Osteoblast (primary cell): ENCODE results near the gene PCGF6. TPM values are rescaled to one million over a fixed set of nuclear protein-coding genes. Genes with fewer than 3 reads are reported as not detected.
A peak's percentile ranks its signal among the peaks of the same experiment; 100 is the strongest.

Experiments used
- DNase-seq: peaks from one replicate; pipeline ENCODE4 v3.0.0; 2011; ENCODE audit warnings: low spot score, mixed read lengths; ENCODE audit not compliant: insufficient read length; ENCODE audit errors: missing footprints
- H2AFZ ChIP-seq: 2 replicates; pipeline ENCODE4 v1.6.0; 2011; ENCODE audit warnings: mild to moderate bottlenecking, low read length
- H3K27ac ChIP-seq: 2 replicates; pipeline ENCODE4 v1.5.1; 2011; ENCODE audit warnings: mild to moderate bottlenecking, low read depth, low read length, moderate library complexity
- H3K27me3 ChIP-seq: 2 replicates; pipeline ENCODE4 v1.6.0; 2012; ENCODE audit warnings: mild to moderate bottlenecking, control low read depth, inconsistent platforms, low read length, moderate library complexity; ENCODE audit not compliant: insufficient read depth
- H3K36me3 ChIP-seq: 2 replicates; pipeline ENCODE4 v1.5.1; 2011; ENCODE audit warnings: mild to moderate bottlenecking, low read length, control low read depth, moderate library complexity; ENCODE audit not compliant: insufficient read depth
- H3K4me1 ChIP-seq: 2 replicates; pipeline ENCODE4 v1.5.1; 2011; ENCODE audit warnings: mild to moderate bottlenecking, low read length, control low read depth, moderate library complexity; ENCODE audit not compliant: insufficient read depth
- H3K4me2 ChIP-seq: 2 replicates; pipeline ENCODE4 v1.6.0; 2011; ENCODE audit warnings: mild to moderate bottlenecking, low read length; ENCODE audit not compliant: insufficient read depth
- H3K4me3 ChIP-seq: fragments of 200-600 bp; sonication (generic); 3 replicates; pipeline ENCODE4 v1.5.1; 2012; ENCODE audit warnings: mild to moderate bottlenecking, low read length, inconsistent platforms; ENCODE audit not compliant: insufficient read depth
- H3K79me2 ChIP-seq: 2 replicates; pipeline ENCODE4 v1.6.0; 2012; ENCODE audit warnings: mild to moderate bottlenecking, low read length, control low read depth, inconsistent platforms; ENCODE audit not compliant: insufficient read depth
- H3K9me3 ChIP-seq: 2 replicates; pipeline ENCODE4 v1.5.1; 2011; ENCODE audit warnings: low read depth, low read length, control low read depth
- H4K20me1 ChIP-seq: 2 replicates; pipeline ENCODE4 v1.6.0; 2012; ENCODE audit warnings: mild to moderate bottlenecking, low read length, control low read depth; ENCODE audit not compliant: insufficient read depth
- CTCF ChIP-seq: IDR thresholded peaks from 2 replicates; pipeline ENCODE4 v1.5.1; 2011; ENCODE audit warnings: mild to moderate bottlenecking, low read depth, low read length, moderate library complexity; ENCODE audit errors: extremely low read depth
- total RNA-seq: library from RNA; depleted of rRNA; stranded (reverse); fragments of >200 nt; gene quantifications from 2 replicates; pipeline ENCODE4 v1.2.3, GENCODE V29; 2012

Gene PCGF6
- total RNA-seq, 1 donor = 16.6 TPM

DNA sequence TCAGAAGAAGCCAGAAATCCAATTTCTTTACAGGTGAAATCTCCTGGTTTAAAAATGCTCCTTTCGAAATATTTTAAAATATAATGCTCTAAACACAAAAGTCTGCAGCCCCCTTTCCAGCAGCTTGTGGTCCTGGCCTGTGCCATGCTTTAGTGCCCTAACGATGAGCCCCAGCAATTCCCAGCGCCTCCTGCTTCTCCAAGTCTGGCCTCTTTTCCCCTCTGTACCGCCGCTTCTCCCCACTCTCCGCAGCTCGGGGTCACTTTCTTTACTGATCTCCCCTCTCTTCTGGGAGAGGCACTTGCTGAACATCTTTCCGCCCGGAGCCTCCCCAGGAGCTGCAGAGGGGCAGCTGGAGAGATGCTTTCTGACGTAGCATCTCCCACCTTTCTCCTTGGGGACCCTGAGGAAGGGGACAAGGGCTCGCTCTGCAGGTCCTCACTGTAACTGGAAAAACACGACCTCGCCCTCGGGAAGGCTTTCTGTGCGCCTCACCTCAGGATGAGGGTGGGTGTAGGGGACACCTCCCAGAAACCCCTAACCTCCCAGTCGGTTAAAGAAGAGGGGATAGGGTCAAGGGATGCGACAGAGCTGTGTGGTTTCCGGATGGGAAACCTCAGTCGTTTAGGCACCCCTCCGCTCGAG is 74.6 kb downstream of the PCGF6 start:
- Histone ChIP-seq H3K27ac (no peak overlapping the region), H3K4me3 (no peak overlapping the region), H4K20me1 (no peaks in the 10 kb centered on the region), H2AFZ (no peak overlapping the region), H3K79me2 (no peaks in the 10 kb centered on the region), H3K9me3 (no peaks in the 10 kb centered on the region), H3K4me1 (peaks cover 8% of the 10 kb centered on the region), H3K4me2 (no peak overlapping the region), H3K36me3 (no peaks in the 10 kb centered on the region), H3K27me3 (peaks cover 63% of the 10 kb centered on the region)
- no peak for TF ChIP-seq CTCF
- DNase-seq = no peak

DNA sequence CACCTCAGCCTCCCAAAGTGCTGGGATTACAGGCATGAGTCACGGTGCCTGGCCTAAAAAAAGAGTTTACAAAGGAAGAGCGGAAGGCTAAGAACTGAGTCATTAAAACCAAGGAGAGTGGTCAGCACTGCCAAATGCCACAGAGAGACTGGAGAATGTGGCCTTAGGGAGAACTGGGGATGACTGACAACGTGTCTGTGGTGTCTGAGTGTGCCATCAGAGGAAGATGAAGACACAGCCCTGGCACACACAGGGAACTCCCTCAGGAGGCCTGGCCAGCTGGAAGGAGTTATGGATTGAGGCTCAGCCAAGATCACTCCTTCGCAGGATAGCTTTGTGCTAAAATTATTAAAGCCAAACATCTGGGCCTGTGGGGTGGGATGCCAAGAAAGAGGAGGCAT is 77.9 kb downstream of the PCGF6 start:
- Histone ChIP-seq H4K20me1 (no peaks in the 10 kb centered on the region), H3K27me3 (peaks cover 46% of the 10 kb centered on the region), H3K9me3 (no peaks in the 10 kb centered on the region), H3K4me3 (no peak overlapping the region), H3K4me1 (peaks cover 8% of the 10 kb centered on the region), H3K79me2 (no peaks in the 10 kb centered on the region), H3K4me2 (peak overlapping the region; percentile 35), H2AFZ (no peak overlapping the region), H3K27ac (peak overlapping the region; percentile 29), H3K36me3 (no peaks in the 10 kb centered on the region)
- TF ChIP-seq CTCF = no peak
- peak; percentile 99 for DNase-seq

- Histone ChIP-seq H2AFZ (no peak overlapping the region), H3K36me3 (no peaks in the 10 kb centered on the region), H3K9me3 (no peaks in the 10 kb centered on the region), H3K4me1 (no peaks in the 10 kb centered on the region), H4K20me1 (no peaks in the 10 kb centered on the region), H3K4me2 (no peak overlapping the region), H3K79me2 (no peaks in the 10 kb centered on the region), H3K27me3 (peaks cover 43% of the 10 kb centered on the region), H3K4me3 (no peak overlapping the region), H3K27ac (no peak overlapping the region)
- peak; percentile 85 for DNase-seq
- TF ChIP-seq CTCF = no peak
Measured at GRCh38 chr10:103265717-103266329, 85.1 kb downstream of the PCGF6 start.

- Histone ChIP-seq H3K4me3 (no peak overlapping the region), H3K27ac (no peak overlapping the region), H3K79me2 (no peaks in the 10 kb centered on the region), H3K36me3 (no peaks in the 10 kb centered on the region), H2AFZ (no peak overlapping the region), H3K4me2 (no peak overlapping the region), H4K20me1 (no peaks in the 10 kb centered on the region), H3K9me3 (no peaks in the 10 kb centered on the region), H3K4me1 (no peaks in the 10 kb centered on the region), H3K27me3 (peaks cover 28% of the 10 kb centered on the region)
- TF ChIP-seq CTCF = no peak
- no peak for DNase-seq
Measured at GRCh38 chr10:103262229-103262628, 88.7 kb downstream of the PCGF6 start.
